Urinary bladder (tissue), 4 donors: ENCODE data around the gene LACC1. TPM values are rescaled to one million over a fixed set of nuclear protein-coding genes. Genes with fewer than 3 reads are reported as not detected.

Source experiments
- DNase-seq: peaks from one replicate; pipeline ENCODE4 v3.0.0-alpha.2; 2015; ENCODE audit errors: extremely low spot score
- H3K27ac ChIP-seq: one replicate; pipeline ENCODE4 v1.5.1; 2013; ENCODE audit warnings: low read depth, mild to moderate bottlenecking, moderate library complexity
- H3K36me3 ChIP-seq: one replicate; pipeline ENCODE4 v1.6.1; 2013; ENCODE audit warnings: mild to moderate bottlenecking, moderate library complexity; ENCODE audit not compliant: insufficient read depth
- H3K4me1 ChIP-seq: one replicate; pipeline ENCODE4 v1.6.1; 2013; ENCODE audit warnings: mild to moderate bottlenecking, moderate library complexity; ENCODE audit not compliant: insufficient read depth
- H3K4me3 ChIP-seq: one replicate; pipeline ENCODE4 v1.5.1; 2013; ENCODE audit warnings: low read depth, low read length
- WGBS: extraction: QIAGEN DNeasy Blood & Tissue Kit; methylation state at CpG from one replicate; pipeline ENCODE4 v1.1.7; 2013; 5-methylcytosine and 5-hydroxymethylcytosine counted together
- polyA plus RNA-seq: library from polyadenylated mRNA; stranded (reverse); fragments of 200-250 nt; gene quantifications from one replicate; pipeline ENCODE4 v1.2.3, GENCODE V29; 2013
- total RNA-seq: library from RNA; depleted of rRNA; stranded (reverse); fragments of >200 nt; gene quantifications from one replicate; pipeline ENCODE4 v1.2.3, GENCODE V29; 2014
- donor health status: healthy with polysubstance abuse.
- donor health status: healthy.

LACC1 gene
- total and polyA plus RNA-seq, 2 donors = 4.9 to 9.4 TPM

GRCh38 chr13:43876366-43876765 is 3.3 kb upstream of the LACC1 start:
- WGBS = 97% methylated on average over 2 of the region's 2 CpGs
- Histone ChIP-seq H3K27ac (no peak overlapping the region), H3K4me1 (peaks cover 2% of the 10 kb centered on the region)

GRCh38 chr13:43877326-43877725 is 2.4 kb upstream of the LACC1 start:
- no peaks in the 10 kb centered on the region for H3K36me3 ChIP-seq
- no peak overlapping the region for H3K27ac ChIP-seq
- H3K4me3 ChIP-seq = no peak overlapping the region
- peaks cover 2% of the 10 kb centered on the region for H3K4me1 ChIP-seq
- no peak for DNase-seq

More at GRCh38 chr13:43876366-43876765, 3.3 kb upstream of the LACC1 start:
- no peak overlapping the region for H3K4me3 ChIP-seq
- no peak for DNase-seq
- no peaks in the 10 kb centered on the region for H3K36me3 ChIP-seq

- Histone ChIP-seq H3K4me3 (no peak overlapping the region), H3K27ac (no peak overlapping the region), H3K4me1 (peaks cover 2% of the 10 kb centered on the region), H3K36me3 (no peaks in the 10 kb centered on the region)
- no peak for DNase-seq
- 95% methylated on average over 1 of the region's 1 CpG for WGBS
Observed at GRCh38 chr13:43877766-43878165, 1.9 kb upstream of the LACC1 start.

GRCh38 chr13:43878892-43879754 is 581 bp upstream of the LACC1 start, which contains the start of gene CCDC122:
CCDC122 (minus strand) TSS chr13:43879740; CDS start chr13:43869376, 10,364 bp downstream.
- no peak for DNase-seq
- H3K27ac ChIP-seq = peak within 1 kb of the TSS; percentile 98
- under 1% methylated on average over 78 of the region's 78 CpGs for whole genome bisulfite sequencing
- H3K4me3 ChIP-seq = peak within 1 kb of the TSS; percentile 81
- H3K36me3 ChIP-seq = no peaks in the 10 kb centered on the region
- peaks cover 2% of the 10 kb centered on the region for H3K4me1 ChIP-seq

- 43% methylated on average over 15 of the region's 15 CpGs for WGBS
- H3K4me1 ChIP-seq = peaks cover 2% of the 10 kb centered on the region
- no peaks in the 10 kb centered on the region for H3K36me3 ChIP-seq
- DNase-seq = no peak
- peak overlapping the region; percentile 13 for H3K27ac ChIP-seq
- peak overlapping the region; percentile 81 for H3K4me3 ChIP-seq
Observed at GRCh38 chr13:43880214-43880855, 631 bp downstream of the LACC1 start.

- no peaks in the 10 kb centered on the region for H3K36me3 ChIP-seq
- H3K4me1 ChIP-seq = peaks cover 2% of the 10 kb centered on the region
- no peak for DNase-seq
- H3K27ac ChIP-seq = no peak overlapping the region
- H3K4me3 ChIP-seq = no peak overlapping the region
Observed at GRCh38 chr13:43880926-43881325, 1.2 kb downstream of the LACC1 start.

GRCh38 chr13:43881580-43881979 is 1.9 kb downstream of the LACC1 start:
- H3K36me3 ChIP-seq = no peaks in the 10 kb centered on the region
- DNase-seq = no peak
- no peak overlapping the region for H3K4me3 ChIP-seq
- H3K4me1 ChIP-seq = peaks cover 2% of the 10 kb centered on the region
- H3K27ac ChIP-seq = no peak overlapping the region

- WGBS = 95% methylated on average over 3 of the region's 3 CpGs
- DNase-seq = no peak
- no peaks in the 10 kb centered on the region for H3K36me3 ChIP-seq
- no peaks in the 10 kb centered on the region for H3K4me1 ChIP-seq
- no peak overlapping the region for H3K27ac ChIP-seq
- no peak overlapping the region for H3K4me3 ChIP-seq
Observed at GRCh38 chr13:43883631-43884030, 3.9 kb downstream of the LACC1 start.

GRCh38 chr13:43884222-43884621 is 4.5 kb downstream of the LACC1 start:
- Histone ChIP-seq H3K4me1 (no peaks in the 10 kb centered on the region), H3K36me3 (no peaks in the 10 kb centered on the region), H3K4me3 (no peak overlapping the region), H3K27ac (no peak overlapping the region)
- DNase-seq = no peak
- 83% methylated on average over 1 of the region's 1 CpG for WGBS

- DNase-seq = no peak
- peaks cover 2% of the 10 kb centered on the region for H3K36me3 ChIP-seq
- no peaks in the 10 kb centered on the region for H3K4me1 ChIP-seq
- H3K4me3 ChIP-seq = no peak overlapping the region
- no peak overlapping the region for H3K27ac ChIP-seq
Observed at GRCh38 chr13:43894438-43894837, 14.7 kb downstream of the LACC1 start.

GRCh38 chr13:43895940-43896339 is 16.2 kb downstream of the LACC1 start:
- DNase-seq = no peak
- Histone ChIP-seq H3K27ac (no peak overlapping the region), H3K36me3 (peaks cover 2% of the 10 kb centered on the region), H3K4me3 (no peak overlapping the region), H3K4me1 (no peaks in the 10 kb centered on the region)
- 63% methylated on average over 2 of the region's 2 CpGs for WGBS

- H3K4me1 ChIP-seq = no peaks in the 10 kb centered on the region
- WGBS = 1% methylated on average over 3 of the region's 3 CpGs
- DNase-seq = peak; percentile 59
- H3K4me3 ChIP-seq = no peak overlapping the region
- no peak overlapping the region for H3K27ac ChIP-seq
- no peaks in the 10 kb centered on the region for H3K36me3 ChIP-seq
Observed at GRCh38 chr13:43905435-43906031, 25.8 kb downstream of the LACC1 start.

- Histone ChIP-seq H3K4me3 (no peak overlapping the region), H3K36me3 (no peaks in the 10 kb centered on the region), H3K4me1 (no peaks in the 10 kb centered on the region), H3K27ac (no peak overlapping the region)
- peak; percentile 35 for DNase-seq
- WGBS = 37% methylated on average over 2 of the region's 2 CpGs
Observed at GRCh38 chr13:43908156-43909126, 28.7 kb downstream of the LACC1 start.
